Small intestine (tissue), 7 donors: Measurements from ENCODE around the gene PIN1. TPM values are rescaled to one million over a fixed set of nuclear protein-coding genes. Genes with fewer than 3 reads are reported as not detected.
A peak's percentile ranks its signal among the peaks of the same experiment; 100 is the strongest.

Experiments
- DNase-seq, 2 donors: peaks; one replicate each; pipeline versions ENCODE4 v3.0.0 to v3.0.0-alpha.2; 2013
- FAIRE-seq: peaks from 2 replicates; lab custom pipeline; 2012; peaks lifted over from hg19 to GRCh38; lab: Jason Lieb, UNC
- H3K27ac ChIP-seq, 3 donors: one replicate each; pipeline ENCODE4 v1.5.1; 2013; ENCODE audit warnings: low read length in 2 of 3, mild to moderate bottlenecking in 2 of 3, control low read depth in 1 of 3, inconsistent platforms in 1 of 3, low read depth in 1 of 3, moderate library complexity in 1 of 3
- H3K27me3 ChIP-seq, 3 donors: one replicate each; pipeline ENCODE4 v1.6.1; 2013; ENCODE audit warnings: low read length in 3 of 3, inconsistent platforms in 1 of 3; ENCODE audit not compliant: control insufficient read depth in 3 of 3, insufficient read depth in 3 of 3
- H3K36me3 ChIP-seq, 3 donors: one replicate each; pipeline ENCODE4 v1.6.1; 2013; ENCODE audit warnings: low read length in 3 of 3, inconsistent platforms in 1 of 3, low read depth in 1 of 3, mild to moderate bottlenecking in 1 of 3, moderate library complexity in 1 of 3; ENCODE audit not compliant: control insufficient read depth in 3 of 3, insufficient read depth in 2 of 3
- H3K4me1 ChIP-seq, 3 donors: one replicate each; pipeline ENCODE4 v1.6.1; 2013; ENCODE audit warnings: low read length in 2 of 3, inconsistent platforms in 1 of 3, low read depth in 1 of 3, mild to moderate bottlenecking in 1 of 3, moderate library complexity in 1 of 3; ENCODE audit not compliant: control insufficient read depth in 3 of 3, insufficient read depth in 2 of 3
- H3K4me3 ChIP-seq, 3 donors: one replicate each; pipeline ENCODE4 v1.5.1; 2013; ENCODE audit warnings: low read length in 3 of 3, control low read depth in 1 of 3, inconsistent platforms in 1 of 3, low read depth in 1 of 3, mild to moderate bottlenecking in 1 of 3, moderate library complexity in 1 of 3
- H3K9me3 ChIP-seq, 2 donors: one replicate each; pipeline ENCODE4 v1.6.1; 2013; ENCODE audit warnings: low read depth in 1 of 2, low read length in 1 of 2; ENCODE audit not compliant: control insufficient read depth in 2 of 2, insufficient read depth in 1 of 2
- WGBS, 3 donors: extraction: QIAGEN DNeasy Blood & Tissue Kit; methylation state at CpG; one replicate each; pipeline ENCODE4 v1.1.7; 2013; 5-methylcytosine and 5-hydroxymethylcytosine counted together
- polyA plus RNA-seq, 4 donors: library from polyadenylated mRNA; stranded (reverse) in 3 of 4; unstranded in 1 of 4; fragments of 200-250 nt in 3 of 4; fragments of 120-200 nt in 1 of 4; gene quantifications; one replicate each; pipeline versions ENCODE4 v1.2.1 to v1.2.3, GENCODE V29; 2013
- donor health status: healthy with polysubstance abuse.
- donor health status: control.
- donor health status: control.
- donor health status: Bipolar disorder and iron deficiency.
- donor health status: healthy.

Gene PIN1
- polyA plus RNA-seq, 4 donors: 42.5 to 109 (median 82.5) TPM

- Histone ChIP-seq H3K4me1 (no peaks in the 10 kb centered on the region), H3K9me3 (peaks cover 0 to 3% of the 10 kb centered on the region in 2 donors), H3K27me3 (no peaks in the 10 kb centered on the region), H3K4me3 (no peak overlapping the region), H3K36me3 (no peaks in the 10 kb centered on the region), H3K27ac (no peak overlapping the region)
- WGBS, 3 donors: 85 to 90% (median 86%) methylated on average over 10 of the region's 10 CpGs
- DNase-seq (no peak), FAIRE-seq (no peak)
Observed at GRCh38 chr19:9877780-9878510, 42.8 kb downstream of the PIN1 start.

GRCh38 chr19:9878511-9879196, 43.5 kb downstream of the PIN1 start:
- WGBS, 3 donors: 76 to 86% (median 85%) methylated on average over 11 of the region's 11 CpGs
- H3K9me3 ChIP-seq: peaks cover 0 to 3% of the 10 kb centered on the region in 2 donors
- no peak overlapping the region for H3K4me3 ChIP-seq
- DNase-seq (no peak), FAIRE-seq (no peak)
- H3K27ac ChIP-seq: no peak overlapping the region
- no peaks in the 10 kb centered on the region for H3K36me3 ChIP-seq
- no peaks in the 10 kb centered on the region for H3K4me1 ChIP-seq
- H3K27me3 ChIP-seq: no peaks in the 10 kb centered on the region

- 14 to 65% (median 41%) methylated on average over 9 of the region's 9 CpGs for WGBS, 3 donors
- H3K36me3 ChIP-seq: no peaks in the 10 kb centered on the region
- H3K27ac ChIP-seq: no peak overlapping the region
- DNase-seq (peak in 1 of 2 donors; percentile 16), FAIRE-seq (no peak)
- H3K27me3 ChIP-seq: no peaks in the 10 kb centered on the region
- H3K4me1 ChIP-seq: no peaks in the 10 kb centered on the region
- H3K9me3 ChIP-seq: peaks cover 0 to 3% of the 10 kb centered on the region in 2 donors
- H3K4me3 ChIP-seq: no peak overlapping the region
Observed at GRCh38 chr19:9881720-9882119, 46.6 kb downstream of the PIN1 start.

GRCh38 chr19:9883231-9883758, 48.2 kb downstream of the PIN1 start:
- Histone ChIP-seq H3K4me3 (no peak overlapping the region), H3K9me3 (no peaks in the 10 kb centered on the region), H3K4me1 (no peaks in the 10 kb centered on the region), H3K27ac (no peak overlapping the region), H3K36me3 (no peaks in the 10 kb centered on the region), H3K27me3 (no peaks in the 10 kb centered on the region)
- 40 to 49% (median 48%) methylated on average over 10 of the region's 10 CpGs for WGBS, 3 donors
- FAIRE-seq (no peak), DNase-seq (no peak)

- no peaks in the 10 kb centered on the region for H3K27me3 ChIP-seq
- no peaks in the 10 kb centered on the region for H3K4me1 ChIP-seq
- FAIRE-seq (no peak), DNase-seq (no peak)
- no peak overlapping the region for H3K4me3 ChIP-seq
- WGBS, 3 donors: 75 to 77% (median 75%) methylated on average over 12 of the region's 12 CpGs
- no peak overlapping the region for H3K27ac ChIP-seq
- H3K9me3 ChIP-seq: no peaks in the 10 kb centered on the region
- no peaks in the 10 kb centered on the region for H3K36me3 ChIP-seq
Observed at GRCh38 chr19:9883764-9884163, 48.6 kb downstream of the PIN1 start.

GRCh38 chr19:9885077-9885552, 50.0 kb downstream of the PIN1 start:
- Histone ChIP-seq H3K4me1 (no peaks in the 10 kb centered on the region), H3K4me3 (no peak overlapping the region), H3K36me3 (no peaks in the 10 kb centered on the region), H3K9me3 (no peaks in the 10 kb centered on the region), H3K27me3 (no peaks in the 10 kb centered on the region), H3K27ac (no peak overlapping the region)
- WGBS, 3 donors: 43 to 62% (median 50%) methylated on average over 8 of the region's 8 CpGs
- FAIRE-seq (no peak), DNase-seq (no peak)

- no peaks in the 10 kb centered on the region for H3K9me3 ChIP-seq
- DNase-seq (no peak), FAIRE-seq (no peak)
- H3K27ac ChIP-seq: no peak overlapping the region
- no peaks in the 10 kb centered on the region for H3K27me3 ChIP-seq
- 59 to 66% (median 62%) methylated on average over 6 of the region's 6 CpGs for WGBS, 3 donors
- H3K4me1 ChIP-seq: no peaks in the 10 kb centered on the region
- no peak overlapping the region for H3K4me3 ChIP-seq
- H3K36me3 ChIP-seq: no peaks in the 10 kb centered on the region
Observed at GRCh38 chr19:9891609-9892373, 56.7 kb downstream of the PIN1 start.
